ENCODE measurements around the gene HOXA6. TPM values are rescaled to one million over a fixed set of nuclear protein-coding genes. Genes with fewer than 3 reads are reported as not detected.

HOXA6 gene
- total and polyA plus RNA-seq, 2 experiments from 2014 or later: not detected

- H3K27ac ChIP-seq: no peak overlapping the region
These were observed 30.8 kb upstream of the HOXA6 start for GRCh38 chr7:27178366-27178765.

DNA sequence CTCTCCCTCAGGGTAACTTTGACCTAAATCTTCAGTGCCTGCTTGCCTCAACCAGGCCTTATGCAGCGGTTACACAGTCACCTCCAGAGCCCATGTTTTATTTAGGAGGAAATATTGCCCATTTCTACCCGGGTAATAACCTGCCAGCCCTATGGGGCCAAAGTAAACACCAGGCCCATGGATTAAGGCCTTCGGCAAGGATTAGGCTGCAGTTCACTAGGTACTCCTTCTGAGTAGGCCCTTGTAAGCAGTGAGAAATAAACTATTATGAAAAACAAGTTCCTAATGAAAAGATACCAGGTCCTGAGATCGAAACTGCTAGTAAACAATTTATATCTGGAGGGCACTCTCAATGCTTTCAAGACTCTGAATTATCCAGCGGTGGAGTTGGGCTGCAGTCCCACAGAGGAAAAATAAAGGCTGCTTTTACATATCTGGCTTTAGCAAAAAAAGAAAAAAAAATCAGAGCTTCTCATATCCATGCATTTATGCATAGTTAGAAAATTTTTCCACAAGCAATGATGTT lies 30.3 kb upstream of the HOXA6 start:
- H3K4me3 ChIP-seq: no peak overlapping the region
- TF ChIP-seq CTCF (IDR thresholded peaks at IDR 0.05; ENCODE audit: low read depth, low read length): no peak
- H3K9me3 ChIP-seq (ENCODE audit: low read depth): no peaks in the 10 kb centered on the region
- no peaks in the 10 kb centered on the region for H3K4me1 ChIP-seq (ENCODE audit: low read depth)
- no peak for DNase-seq (ENCODE audit: low read depth in 1 of 2, low spot score in 1 of 2)
- H3K27ac ChIP-seq: no peak overlapping the region
- no peaks in the 10 kb centered on the region for H3K36me3 ChIP-seq
- H3K27me3 ChIP-seq: peaks cover 100% of the 10 kb centered on the region

More at GRCh38 chr7:27178366-27178765, 30.8 kb upstream of the HOXA6 start:
- no peaks in the 10 kb centered on the region for H3K36me3 ChIP-seq
- H3K9me3 ChIP-seq (ENCODE audit: low read depth): no peaks in the 10 kb centered on the region
- TF ChIP-seq CTCF (IDR thresholded peaks at IDR 0.05; ENCODE audit: low read depth, low read length): no peak
- no peaks in the 10 kb centered on the region for H3K4me1 ChIP-seq (ENCODE audit: low read depth)
- peaks cover 100% of the 10 kb centered on the region for H3K27me3 ChIP-seq
- H3K4me3 ChIP-seq: no peak overlapping the region
- DNase-seq (ENCODE audit: low read depth in 1 of 2, low spot score in 1 of 2): no peak

DNA sequence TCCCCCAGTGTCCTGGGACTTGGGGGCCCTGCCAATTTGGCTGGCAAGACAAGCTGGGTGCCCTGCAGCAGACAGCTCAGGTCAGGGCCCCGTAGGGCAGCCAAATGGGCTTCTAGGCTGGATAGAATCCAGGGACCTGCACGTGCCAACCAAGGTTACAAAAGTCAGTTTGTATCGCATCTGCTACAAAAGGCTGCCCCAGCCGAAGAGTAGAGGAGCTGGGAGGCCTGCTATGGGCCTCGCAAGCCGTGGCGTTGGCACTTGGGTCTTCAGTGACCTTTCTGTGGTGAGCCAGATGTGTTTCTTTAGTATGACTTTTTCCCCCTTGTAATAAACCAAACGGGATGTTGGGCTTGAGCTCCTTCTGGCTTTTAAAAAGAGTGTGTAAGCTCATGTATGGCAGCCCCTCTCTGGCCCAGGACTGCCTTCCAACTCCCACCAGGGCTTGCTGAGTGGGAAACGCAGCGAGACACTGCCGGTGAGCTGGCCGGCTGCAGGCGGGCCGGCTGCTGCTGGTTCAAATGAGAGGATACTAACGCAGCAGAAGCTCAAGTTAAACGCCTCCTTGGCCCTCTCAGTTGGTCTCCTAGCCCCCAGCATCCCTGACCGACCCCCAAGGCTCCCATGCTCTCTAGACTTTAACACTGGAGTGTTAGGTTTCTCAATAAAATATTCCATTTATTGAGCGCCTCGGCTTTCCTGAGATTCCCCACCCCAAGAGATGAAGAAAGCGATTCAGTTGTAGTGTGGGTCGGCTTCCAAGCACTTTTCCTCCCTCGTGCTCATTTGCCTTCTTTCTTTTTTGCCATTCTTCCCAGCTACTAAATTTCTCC lies 29.6 kb upstream of the HOXA6 start:
- Histone ChIP-seq H3K27ac (no peak overlapping the region), H3K9me3 (ENCODE audit: low read depth) (no peaks in the 10 kb centered on the region), H3K36me3 (no peaks in the 10 kb centered on the region), H3K27me3 (peaks cover 100% of the 10 kb centered on the region), H3K4me3 (no peak overlapping the region), H3K4me1 (ENCODE audit: low read depth) (no peaks in the 10 kb centered on the region)
- DNase-seq (ENCODE audit: low read depth in 1 of 2, low spot score in 1 of 2): no peak
- TF ChIP-seq CTCF (IDR thresholded peaks at IDR 0.05; ENCODE audit: low read depth, low read length): no peak

GRCh38 chr7:27176524-27176845 lies 28.9 kb upstream of the HOXA6 start:
- no peaks in the 10 kb centered on the region for H3K36me3 ChIP-seq
- peaks cover 100% of the 10 kb centered on the region for H3K27me3 ChIP-seq
- no peaks in the 10 kb centered on the region for H3K9me3 ChIP-seq (ENCODE audit: low read depth)
- TF ChIP-seq CTCF (IDR thresholded peaks at IDR 0.05; ENCODE audit: low read depth, low read length): no peak
- H3K27ac ChIP-seq: no peak overlapping the region
- H3K4me1 ChIP-seq (ENCODE audit: low read depth): no peaks in the 10 kb centered on the region
- DNase-seq (ENCODE audit: low read depth in 1 of 2, low spot score in 1 of 2): no peak
- no peak overlapping the region for H3K4me3 ChIP-seq

GRCh38 chr7:27175626-27176523 lies 28.3 kb upstream of the HOXA6 start:
- DNase-seq (ENCODE audit: low read depth in 1 of 2, low spot score in 1 of 2): no peak
- H3K4me1 ChIP-seq (ENCODE audit: low read depth): no peaks in the 10 kb centered on the region
- H3K27ac ChIP-seq: no peak overlapping the region
- TF ChIP-seq CTCF (IDR thresholded peaks at IDR 0.05; ENCODE audit: low read depth, low read length): no peak
- H3K4me3 ChIP-seq: no peak overlapping the region
- H3K27me3 ChIP-seq: peaks cover 100% of the 10 kb centered on the region
- no peaks in the 10 kb centered on the region for H3K9me3 ChIP-seq (ENCODE audit: low read depth)
- no peaks in the 10 kb centered on the region for H3K36me3 ChIP-seq

All from cardiac muscle cell (in vitro differentiated cells and primary cell).